Stimulated activated CD4-positive, alpha-beta T cell treated with anti-CD3 and anti-CD28 coated beads, Interleukin-1b, Interleukin-23, amount 100 ng/mL, for 48 hours (primary cell): Measurements from ENCODE around the gene ARHGAP6.
"Not testable (repeated sequence)": the region's sequence is repeated elsewhere in the genome, so short reads cannot be mapped to it uniquely, and the experiment has no call there.

Experiments used
- DNase-seq: peaks from one replicate; pipeline ENCODE4 v3.0.0-alpha.2; 2020

ARHGAP6 gene

DNA sequence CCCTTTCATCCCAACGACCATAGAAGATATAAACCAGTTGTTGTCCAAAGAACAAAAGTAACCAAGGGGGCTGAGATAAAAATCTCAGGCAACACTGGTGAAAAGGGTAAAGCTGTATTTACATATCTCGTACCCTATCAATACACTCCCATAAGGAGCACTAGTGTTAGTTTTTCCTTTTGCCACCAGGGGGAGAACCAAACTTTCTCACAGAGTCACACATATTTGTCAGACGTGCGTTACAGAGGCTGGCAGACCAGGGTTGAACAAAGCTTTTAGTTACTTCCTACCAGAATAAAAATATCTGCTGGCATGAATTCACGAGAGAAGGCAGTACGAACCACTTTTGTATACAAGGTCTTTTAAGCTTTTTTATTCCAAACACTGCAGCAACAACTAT, 284.3 kb downstream of the ARHGAP6 start:
- DNase-seq = no peak

- DNase-seq = no peak
These were observed 285.4 kb downstream of the ARHGAP6 start for GRCh38 chrX:11380187-11380844.

DNA sequence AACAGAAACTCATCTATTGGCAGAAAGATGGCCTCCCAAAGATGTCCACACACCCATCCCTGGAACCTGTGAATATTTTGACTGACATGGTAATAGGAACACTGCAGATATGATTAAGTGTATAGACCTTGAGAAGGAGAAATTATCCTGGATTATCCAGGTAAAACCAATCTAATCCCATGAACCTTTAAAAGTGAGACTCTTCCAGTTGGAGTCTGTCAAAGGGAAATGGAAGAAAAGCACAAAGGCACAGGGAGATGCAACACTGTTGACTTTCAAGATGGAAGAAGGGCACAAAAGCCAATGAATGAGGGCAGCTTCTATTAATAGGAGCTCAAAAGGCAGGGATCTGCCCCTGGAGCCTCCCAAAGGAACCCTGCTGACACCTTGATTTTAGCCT, 289.6 kb downstream of the ARHGAP6 start:
- no peak for DNase-seq

DNA sequence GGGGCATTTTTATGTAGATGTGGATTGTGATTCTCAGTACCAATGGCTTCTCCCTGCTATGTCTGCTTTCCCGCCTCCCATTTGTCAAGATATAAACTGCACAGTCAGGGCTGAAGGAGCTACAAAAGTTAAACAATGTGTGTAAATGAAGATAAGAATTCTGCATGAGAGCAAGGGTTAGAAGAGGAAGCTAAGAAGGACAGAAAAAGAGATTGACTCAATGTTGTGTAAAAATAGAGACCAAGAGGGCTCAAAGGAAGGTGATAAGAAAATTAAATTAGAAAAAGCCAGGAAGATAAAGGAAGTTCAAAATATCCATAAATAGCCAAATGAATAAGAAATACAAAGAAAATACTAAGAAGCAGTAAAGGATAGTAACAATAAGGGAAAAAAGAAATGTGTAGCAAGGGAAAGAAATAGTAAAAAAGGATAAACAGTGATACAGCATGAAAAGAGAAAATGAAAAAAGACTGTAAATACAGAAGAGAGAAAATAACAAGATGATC, 290.1 kb downstream of the ARHGAP6 start:
- no peak for DNase-seq

- no peak for DNase-seq
These were observed 291.1 kb downstream of the ARHGAP6 start for GRCh38 chrX:11374570-11374969.

DNA sequence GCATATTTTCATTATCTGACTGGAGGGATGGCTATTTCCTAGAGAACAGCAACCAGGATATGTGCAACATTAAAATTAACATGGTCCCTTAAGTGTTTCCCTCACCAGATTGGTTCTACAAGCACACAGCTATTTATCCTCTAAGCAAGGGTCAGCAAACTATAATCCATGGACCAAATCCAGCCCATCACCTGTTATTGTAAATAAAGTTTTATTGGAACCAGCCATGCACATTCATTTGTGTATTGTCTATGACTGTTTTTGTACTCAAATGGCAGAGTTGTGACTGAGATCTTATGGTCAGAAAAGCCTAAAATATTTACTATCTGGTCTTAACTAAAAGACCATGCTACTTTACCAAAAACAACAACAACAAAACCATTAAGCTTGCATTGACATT, 294.6 kb downstream of the ARHGAP6 start:
- no peak for DNase-seq

DNA sequence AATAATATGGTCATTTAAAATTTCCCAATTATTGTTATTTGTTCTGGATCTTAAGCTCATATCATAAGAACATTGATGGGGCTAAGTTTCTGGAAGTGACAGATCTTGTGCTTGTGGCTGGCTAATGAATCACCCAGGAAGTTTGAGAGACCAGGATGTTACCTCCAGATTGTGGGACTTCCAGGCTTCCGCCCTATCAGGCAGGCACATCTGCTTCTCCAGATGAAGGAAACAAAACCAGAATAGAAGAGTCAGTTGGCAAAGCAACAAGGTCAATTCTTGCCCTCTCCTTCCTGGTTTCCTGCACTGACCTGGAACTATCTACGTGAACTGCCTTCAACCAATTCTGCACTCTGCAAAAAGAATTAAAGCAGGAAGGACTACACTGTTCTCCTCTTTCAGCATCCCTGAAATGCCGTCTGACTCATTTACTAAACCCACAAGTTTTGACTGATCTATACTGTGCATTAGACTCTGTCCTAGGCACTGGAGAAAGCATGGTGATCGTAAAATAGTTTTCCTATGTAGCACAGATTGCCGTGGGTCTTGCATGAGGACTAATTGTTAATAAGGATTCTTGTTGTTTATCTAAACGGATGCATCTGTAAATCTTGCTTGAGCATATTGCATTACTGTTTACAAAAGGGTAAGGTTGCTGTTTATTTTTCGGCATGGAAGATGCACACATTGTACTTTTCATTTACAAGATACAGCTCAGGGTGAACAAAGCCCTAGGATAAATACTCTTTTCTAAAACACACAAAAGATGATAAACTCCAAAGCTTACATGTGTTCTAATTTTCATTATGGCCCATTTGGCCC, 297.9 kb downstream of the ARHGAP6 start:
- no peak for DNase-seq

DNA sequence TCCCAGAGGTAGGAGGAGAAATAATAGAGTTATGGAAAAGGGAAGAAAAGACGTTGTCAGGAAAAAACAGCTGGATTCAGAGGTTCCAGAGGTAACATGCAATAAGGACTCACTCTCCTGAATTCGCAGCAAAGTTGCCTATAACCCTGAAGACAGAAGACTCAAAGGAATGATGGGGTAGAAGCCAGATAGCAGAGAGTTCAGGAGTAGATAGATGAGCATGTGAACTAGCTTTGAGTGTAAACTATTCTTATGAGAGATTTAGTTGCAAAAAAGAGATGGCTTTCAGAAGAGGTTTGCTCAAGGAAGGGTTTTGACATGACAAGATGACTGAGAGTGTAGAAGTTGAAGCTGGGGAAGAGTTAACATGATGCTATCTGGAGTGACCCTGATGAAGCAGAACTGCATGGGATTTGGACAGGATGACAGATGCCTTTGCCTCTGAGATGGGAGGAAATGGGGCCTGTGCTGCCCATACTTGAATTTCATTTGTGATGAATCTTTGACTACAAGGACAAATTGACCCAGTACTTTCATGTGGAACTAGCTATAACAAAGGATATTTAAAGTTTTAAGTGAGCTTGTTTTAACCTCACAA, 298.6 kb downstream of the ARHGAP6 start:
- no peak for DNase-seq

DNA sequence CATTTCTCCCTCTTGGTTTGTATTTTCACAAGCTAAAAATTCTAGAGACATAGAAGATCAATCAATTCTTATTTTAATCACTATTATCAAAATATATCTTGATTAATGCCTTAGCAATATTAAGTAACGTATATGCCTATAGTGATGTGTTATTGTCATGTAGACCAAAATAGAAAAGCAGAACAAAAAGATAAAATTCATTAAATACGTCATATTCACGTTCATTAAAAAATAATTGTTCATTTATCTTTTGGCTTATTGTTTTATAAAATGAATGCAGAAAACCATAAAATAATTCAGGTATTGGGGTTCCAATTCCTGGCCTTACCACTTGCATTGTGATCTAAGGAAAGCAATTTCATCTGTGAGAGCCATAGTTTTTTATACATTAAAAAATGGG, 300.3 kb downstream of the ARHGAP6 start:
- no peak for DNase-seq

GRCh38 chrX:11364835-11365234, 300.9 kb downstream of the ARHGAP6 start:
- DNase-seq = no peak

GRCh38 chrX:11363825-11364224, 301.9 kb downstream of the ARHGAP6 start:
- not testable (repeated sequence) for DNase-seq

GRCh38 chrX:11363069-11363594, 302.6 kb downstream of the ARHGAP6 start:
- no peak for DNase-seq

DNA sequence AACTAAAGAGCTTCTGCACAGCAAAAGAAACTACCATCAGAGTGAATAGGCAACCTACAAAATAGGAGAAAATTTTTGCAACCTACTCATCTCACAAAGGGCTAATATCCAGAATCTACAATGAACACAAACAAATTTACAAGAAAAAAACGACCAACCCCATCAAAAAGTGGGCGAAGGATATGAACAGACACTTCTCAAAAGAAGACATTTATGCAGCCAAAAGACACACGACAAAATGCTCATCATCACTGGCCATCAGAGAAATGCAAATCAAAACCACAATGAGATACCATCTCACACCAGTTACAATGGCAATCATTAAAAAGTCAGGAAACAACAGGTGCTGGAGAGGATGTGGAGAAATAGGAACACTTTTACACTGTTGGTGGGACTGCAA, 304.1 kb downstream of the ARHGAP6 start:
- not testable (repeated sequence) for DNase-seq

GRCh38 chrX:11355944-11356343, 309.8 kb downstream of the ARHGAP6 start:
- not testable (repeated sequence) for DNase-seq

DNA sequence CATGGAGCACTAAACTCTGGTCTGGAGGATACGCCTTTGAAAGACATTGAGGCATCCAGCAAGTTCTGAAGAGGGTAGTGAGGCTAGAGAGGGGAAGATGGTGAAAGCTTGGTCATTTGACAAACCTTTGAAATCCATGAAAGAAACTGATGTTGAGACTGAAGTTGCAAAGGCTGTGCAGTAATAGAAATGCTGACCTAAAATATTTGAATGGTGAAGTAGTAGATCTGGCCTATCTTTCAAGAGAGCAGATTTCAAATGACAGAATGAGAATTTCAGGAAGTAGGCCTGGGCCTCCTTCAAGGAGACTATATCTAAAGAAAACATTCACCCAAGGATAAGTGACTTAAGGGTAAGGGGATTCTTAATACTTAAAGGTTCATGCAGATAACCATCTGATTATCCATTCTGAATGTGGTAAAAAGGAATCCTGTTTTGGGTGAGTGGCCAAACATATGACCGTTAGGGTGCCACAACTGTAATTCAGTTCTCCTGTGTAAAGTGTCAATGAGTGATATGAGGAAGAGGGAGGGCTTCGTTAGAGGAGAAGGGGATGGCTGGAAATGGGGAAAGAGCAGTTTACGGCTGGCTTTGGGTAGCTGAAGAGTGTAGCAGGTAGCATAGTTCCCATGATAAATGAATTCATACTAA, 310.3 kb downstream of the ARHGAP6 start:
- DNase-seq = no peak

GRCh38 chrX:11352296-11352741, 313.4 kb downstream of the ARHGAP6 start:
- DNase-seq = no peak

- DNase-seq = no peak
These were observed 314.1 kb downstream of the ARHGAP6 start for GRCh38 chrX:11351375-11352295.

- DNase-seq = no peak
These were observed 315.9 kb downstream of the ARHGAP6 start for GRCh38 chrX:11349661-11350337.

DNA sequence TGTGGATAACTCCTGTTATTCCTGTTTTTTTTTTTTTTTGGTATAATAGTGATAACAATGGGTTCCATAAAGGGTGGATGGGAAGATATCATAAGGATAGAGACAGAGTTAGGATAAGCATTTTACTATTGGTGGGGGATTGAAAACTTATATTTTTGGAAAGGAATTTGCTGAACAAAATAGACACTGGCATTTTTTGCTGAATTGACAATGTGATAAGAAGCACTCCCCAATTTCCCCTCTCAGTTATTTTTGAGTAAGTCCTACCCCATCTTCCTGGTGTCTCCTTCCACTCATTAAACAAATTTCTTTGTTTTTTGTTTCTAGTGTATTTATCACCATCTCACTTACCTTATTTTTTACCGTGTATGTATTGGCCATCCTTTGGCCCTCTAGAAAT, 316.7 kb downstream of the ARHGAP6 start:
- DNase-seq = no peak

GRCh38 chrX:11347300-11347699, 318.4 kb downstream of the ARHGAP6 start:
- no peak for DNase-seq

- DNase-seq = no peak
These were observed 319.5 kb downstream of the ARHGAP6 start for GRCh38 chrX:11346121-11346682.
